ENCODE results near the gene ETNK2. TPM values are rescaled to one million over a fixed set of nuclear protein-coding genes. Genes with fewer than 3 reads are reported as not detected.
"Not testable (repeated sequence)": the region's sequence is repeated elsewhere in the genome, so short reads cannot be mapped to it uniquely, and the experiment has no call there.

The ETNK2 gene
- polyA plus RNA-seq, 5 donors = 8.5 to 14.8 (median 11.7) TPM

GRCh38 chr1:204102739-204103430 lies 49.0 kb downstream of the ETNK2 start:
- DNase-seq = no peak

- DNase-seq = no peak
These were observed 49.7 kb downstream of the ETNK2 start for GRCh38 chr1:204102029-204102611.

DNA sequence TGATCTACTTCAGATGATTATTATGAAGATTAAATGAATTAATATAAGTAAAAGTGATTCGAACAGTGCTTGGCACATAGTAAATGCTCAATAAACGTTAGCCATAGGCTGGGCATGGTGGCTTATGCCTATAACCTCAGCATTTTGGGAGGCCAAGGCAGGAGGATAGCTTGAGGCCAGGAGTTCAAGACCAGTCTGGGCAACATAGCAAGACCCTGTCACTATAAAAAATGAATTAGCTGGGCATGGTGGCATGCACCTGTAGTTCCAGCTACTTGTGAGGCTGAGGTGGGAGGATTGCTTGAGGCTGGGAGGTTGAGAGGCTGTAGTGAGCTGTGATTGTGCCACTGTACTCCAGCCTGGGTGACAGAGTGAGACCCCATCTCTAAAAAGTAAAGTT lies 52.1 kb downstream of the ETNK2 start:
- DNase-seq = not testable (repeated sequence)

GRCh38 chr1:204098683-204099082 lies 53.2 kb downstream of the ETNK2 start:
- no peak for DNase-seq

- no peak for DNase-seq
These were observed 54.9 kb downstream of the ETNK2 start for GRCh38 chr1:204096931-204097330.

DNA sequence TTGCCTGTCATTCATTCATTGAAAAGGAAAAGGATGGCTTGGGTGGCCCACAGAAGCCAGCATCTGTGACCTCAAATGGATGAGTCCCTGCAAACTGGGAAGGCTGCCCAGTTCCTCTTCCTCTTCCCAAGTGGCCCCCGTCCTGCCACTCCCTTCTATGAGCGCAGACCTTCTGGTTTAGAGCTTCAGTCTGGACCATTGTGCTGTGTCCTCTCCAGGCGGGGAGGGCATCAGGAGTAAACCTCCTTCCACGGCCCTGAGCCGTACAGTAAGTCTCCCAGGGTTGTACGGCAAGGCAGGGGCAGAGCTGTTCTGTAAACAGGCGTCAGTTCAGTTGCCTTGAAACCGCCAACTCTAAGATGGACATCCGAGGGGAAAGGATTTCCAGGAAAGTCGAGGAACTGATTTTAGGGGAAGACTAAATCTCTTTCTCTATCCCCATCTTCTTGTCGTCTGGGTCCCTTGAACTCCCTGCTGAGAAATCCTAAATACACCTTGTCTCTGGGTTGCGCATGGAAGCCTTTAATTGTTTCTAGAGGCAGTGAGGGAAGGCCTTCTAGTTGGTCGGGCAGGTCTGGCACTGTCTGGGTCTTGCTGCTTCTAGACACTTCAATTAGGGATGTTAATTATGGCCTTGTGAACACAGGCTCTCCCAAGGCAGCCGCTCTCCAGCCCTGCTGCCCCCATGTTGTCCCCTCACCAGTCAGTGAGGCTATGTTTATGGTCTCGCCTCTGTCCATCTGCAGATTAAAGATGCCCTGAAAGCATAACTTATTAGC lies 56.8 kb downstream of the ETNK2 start:
- no peak for DNase-seq

DNA sequence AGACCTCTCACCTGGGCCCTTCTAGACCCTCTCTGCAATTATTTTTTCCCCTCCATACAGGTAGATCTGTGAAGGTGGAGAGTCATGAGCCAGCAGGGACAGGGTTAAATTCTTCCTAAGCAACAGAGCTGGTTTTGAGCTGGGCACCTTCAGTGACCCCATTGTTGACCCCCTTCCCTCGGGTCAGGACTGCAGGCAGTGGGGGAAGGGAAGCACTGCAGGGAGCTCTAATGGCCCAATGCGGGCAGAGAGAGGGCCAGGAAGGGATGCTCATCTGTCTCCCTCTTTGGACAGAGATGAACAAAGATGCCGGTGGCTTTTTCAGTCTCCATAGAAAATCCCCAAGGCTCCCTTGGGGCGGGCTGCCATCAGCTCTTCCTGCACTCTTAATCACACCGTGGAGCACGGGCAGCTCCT lies 57.5 kb downstream of the ETNK2 start:
- no peak for DNase-seq

GRCh38 chr1:204093781-204094180 lies 58.1 kb downstream of the ETNK2 start:
- DNase-seq = no peak

DNA sequence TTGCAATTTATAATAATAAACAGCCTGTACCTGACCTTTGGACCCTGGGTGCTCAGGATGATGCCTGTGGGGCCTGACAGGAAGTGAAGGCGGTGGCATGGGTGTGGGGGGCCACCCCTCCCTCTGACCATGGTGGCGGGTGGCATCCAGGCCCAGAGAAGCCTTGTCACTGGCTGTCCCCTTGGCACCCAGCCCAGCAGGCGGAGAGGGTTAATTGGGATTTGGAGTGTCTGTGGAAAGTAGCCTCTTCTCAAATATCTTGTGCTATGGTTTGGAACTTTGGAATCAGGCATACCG lies 58.5 kb downstream of the ETNK2 start:
- no peak for DNase-seq

DNA sequence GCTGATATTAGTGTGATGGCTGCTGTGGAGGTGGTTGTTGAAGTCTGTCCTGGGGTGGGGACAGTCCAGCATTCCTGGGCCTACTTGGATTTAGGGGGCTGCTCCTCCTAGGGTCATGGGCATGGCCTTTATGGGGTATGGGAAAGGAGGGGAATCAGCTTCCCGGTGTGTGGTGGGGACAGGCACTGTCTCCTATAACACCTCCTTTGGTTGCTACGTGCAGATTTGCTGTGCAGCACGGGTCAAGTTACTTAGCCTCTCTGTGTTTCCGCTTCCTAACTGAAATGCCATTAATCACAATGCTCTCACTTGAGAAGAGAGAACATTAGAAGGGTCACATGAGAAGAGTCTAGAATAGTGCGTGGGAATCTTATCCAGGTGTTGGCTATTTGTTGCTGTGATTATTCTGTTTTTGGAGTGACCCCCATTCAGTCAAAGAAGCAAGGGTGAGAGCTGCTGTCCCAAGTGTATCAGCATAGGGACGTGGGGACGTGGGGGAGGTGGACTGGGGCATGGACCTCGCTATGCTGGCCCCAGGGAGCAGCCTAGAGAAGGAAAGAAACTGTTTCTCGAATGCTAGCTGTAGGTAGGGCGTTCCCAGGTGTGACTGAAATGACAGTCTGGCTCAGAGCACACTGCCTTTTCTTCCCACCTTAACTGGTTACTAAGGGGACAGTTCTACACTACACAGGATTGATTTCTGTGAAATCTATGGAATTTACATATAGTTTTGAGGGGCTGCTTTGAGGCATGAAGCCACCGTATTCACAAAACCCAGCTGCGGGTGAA lies 59.0 kb downstream of the ETNK2 start:
- no peak for DNase-seq

- no peak for DNase-seq
These were observed 60.0 kb downstream of the ETNK2 start for GRCh38 chr1:204091787-204092312.

GRCh38 chr1:204091066-204091465 lies 60.8 kb downstream of the ETNK2 start:
- no peak for DNase-seq

- not testable (repeated sequence) for DNase-seq
These were observed 61.7 kb downstream of the ETNK2 start for GRCh38 chr1:204090132-204090531.

DNA sequence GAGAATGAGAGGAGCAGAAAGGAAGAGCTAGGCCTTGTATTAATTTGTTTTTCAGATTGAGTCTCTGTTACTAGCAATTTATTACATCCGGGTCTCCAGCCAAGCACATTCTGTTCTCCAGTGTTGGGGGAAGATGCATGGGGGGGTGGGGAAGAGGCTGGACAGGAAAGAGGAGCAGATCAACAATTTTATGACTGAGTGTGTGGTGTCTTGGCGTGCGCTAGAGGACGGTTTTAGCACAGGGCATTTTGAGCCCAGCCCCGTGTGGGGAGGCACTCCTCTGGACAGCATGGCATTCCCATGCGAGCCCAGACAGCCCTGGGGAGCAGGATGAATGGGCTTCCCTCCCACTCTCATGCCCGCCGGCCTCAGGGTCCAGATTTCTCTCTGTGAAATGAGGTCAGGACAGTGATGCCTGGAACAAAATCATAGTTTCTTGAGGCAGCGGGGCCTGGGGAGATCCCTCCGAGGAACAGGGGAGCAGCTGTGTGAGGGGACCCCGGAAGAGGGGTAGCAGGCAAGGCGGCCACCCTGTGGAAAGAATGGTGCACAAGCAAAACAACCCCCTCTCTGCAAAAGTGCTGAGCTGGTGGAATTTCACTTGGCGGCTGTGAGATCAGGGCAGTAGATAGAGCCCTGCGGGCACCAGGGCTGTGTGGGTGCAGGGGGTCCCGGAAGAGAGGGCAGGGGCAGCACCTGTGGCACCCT lies 62.6 kb downstream of the ETNK2 start:
- no peak for DNase-seq

GRCh38 chr1:204088596-204088995 lies 63.2 kb downstream of the ETNK2 start:
- no peak for DNase-seq

DNA sequence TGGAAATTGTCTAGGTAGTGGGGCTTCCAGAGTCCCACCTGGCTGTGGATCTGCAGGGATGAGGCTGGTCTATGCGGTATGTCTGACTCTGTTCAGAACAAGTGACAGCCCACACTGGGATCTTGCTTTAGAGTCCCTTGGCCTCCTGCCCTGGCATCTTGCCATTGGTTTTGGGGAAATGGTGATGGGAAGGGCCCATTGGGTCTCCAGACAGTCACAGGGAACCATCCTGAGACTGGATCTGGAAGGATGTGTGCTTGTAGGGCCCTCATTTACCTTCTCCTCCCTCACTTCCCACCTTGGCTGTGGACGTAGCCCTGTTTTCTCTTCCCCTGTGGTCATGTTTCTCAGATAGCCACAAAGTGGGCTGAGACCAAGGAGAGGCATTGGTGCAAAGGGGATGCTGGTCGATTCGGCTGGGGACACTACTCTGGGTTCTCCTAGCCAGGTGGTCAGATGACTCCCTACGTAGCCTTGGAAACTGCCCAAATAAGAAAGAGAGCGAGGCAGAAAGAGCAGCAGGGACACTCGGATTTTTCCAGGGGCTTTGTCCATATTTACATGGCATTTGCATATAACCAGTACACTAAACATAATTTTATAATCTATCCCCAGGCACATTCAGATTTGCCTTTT lies 63.8 kb downstream of the ETNK2 start:
- DNase-seq = no peak

- no peak for DNase-seq
These were observed 64.5 kb downstream of the ETNK2 start for GRCh38 chr1:204087181-204087892.

DNA sequence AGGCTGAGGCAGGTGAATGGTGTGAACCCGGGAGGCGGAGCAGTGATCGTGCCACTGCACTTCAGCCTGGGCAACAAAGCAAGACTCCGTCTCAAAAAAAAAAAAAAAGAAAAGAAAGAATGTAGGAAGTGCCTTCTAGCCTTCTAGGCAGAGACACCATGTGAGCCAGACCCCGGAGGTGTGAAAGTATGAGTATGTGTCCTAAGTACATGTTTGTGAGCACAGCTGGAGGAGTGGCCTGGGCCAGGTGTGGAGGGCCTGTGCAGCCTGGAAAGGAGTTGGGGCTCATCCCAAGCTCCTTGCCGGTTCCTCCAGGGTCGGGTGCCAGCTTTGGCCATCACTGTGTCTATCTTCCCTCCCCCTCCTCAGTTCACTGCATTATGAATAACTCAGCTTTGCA lies 66.0 kb downstream of the ETNK2 start:
- DNase-seq = no peak

DNA sequence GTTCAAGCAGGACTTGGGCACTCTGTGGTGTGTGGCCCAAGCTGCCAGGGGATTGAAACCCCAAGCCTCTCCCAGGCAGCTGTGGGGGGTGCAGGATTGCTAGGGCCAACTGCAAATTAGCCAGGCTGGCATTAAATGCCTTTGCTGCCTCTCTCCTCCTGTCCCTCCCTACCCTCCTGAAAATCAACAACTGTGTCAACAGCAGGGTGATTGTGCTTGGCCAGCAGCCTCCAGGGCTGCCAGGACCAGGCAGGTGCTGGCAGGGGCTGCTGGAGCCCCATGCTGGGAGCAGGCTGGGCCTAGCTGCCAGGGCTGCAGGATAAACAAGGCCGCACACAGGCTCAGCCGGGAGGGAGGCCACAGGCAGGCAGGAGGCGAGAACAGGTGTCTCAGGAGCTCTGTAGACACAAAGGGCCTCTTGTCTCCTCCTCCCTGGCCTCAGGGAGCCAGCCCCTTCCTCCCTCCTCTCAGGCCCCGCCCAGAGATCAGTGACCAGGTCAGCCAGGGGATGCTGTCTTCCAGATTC lies 67.5 kb downstream of the ETNK2 start:
- peak in 1 of 2 donors; percentile 57 for DNase-seq

- DNase-seq = no peak
These were observed 68.4 kb downstream of the ETNK2 start for GRCh38 chr1:204083491-204083890.

All from right lung (tissue), 5 donors.